ENCODE results near the gene GUCY1A2. TPM values are rescaled to one million over a fixed set of nuclear protein-coding genes. Genes with fewer than 3 reads are reported as not detected.

GUCY1A2 gene
- total and polyA plus RNA-seq, 11 donors: 0.93 to 14.1 (median 10.1) TPM

DNA sequence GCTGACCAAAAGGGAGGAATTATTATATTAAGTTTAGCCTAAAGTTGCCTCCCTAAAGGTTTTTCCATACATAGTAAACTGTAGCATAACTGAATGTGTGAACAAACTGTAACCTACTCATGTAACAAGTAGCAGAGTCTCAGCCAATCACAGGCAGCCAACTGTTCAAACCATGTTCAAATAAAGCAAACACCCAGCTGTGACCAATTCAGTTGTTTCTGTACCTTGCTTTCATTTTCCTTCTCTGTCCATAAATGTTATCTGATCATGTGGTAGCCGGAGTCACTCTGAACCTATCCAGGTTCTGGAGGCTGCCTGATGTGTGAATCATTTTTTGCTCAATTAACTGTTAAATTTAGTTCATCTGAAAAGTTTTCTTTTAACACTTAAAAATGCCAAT is 373.5 kb downstream of the GUCY1A2 start:
- WGBS, 4 donors: 80 to 91% (median 85%) methylated on average over 1 of the region's 1 CpG
- TF ChIP-seq, protein P1, sequence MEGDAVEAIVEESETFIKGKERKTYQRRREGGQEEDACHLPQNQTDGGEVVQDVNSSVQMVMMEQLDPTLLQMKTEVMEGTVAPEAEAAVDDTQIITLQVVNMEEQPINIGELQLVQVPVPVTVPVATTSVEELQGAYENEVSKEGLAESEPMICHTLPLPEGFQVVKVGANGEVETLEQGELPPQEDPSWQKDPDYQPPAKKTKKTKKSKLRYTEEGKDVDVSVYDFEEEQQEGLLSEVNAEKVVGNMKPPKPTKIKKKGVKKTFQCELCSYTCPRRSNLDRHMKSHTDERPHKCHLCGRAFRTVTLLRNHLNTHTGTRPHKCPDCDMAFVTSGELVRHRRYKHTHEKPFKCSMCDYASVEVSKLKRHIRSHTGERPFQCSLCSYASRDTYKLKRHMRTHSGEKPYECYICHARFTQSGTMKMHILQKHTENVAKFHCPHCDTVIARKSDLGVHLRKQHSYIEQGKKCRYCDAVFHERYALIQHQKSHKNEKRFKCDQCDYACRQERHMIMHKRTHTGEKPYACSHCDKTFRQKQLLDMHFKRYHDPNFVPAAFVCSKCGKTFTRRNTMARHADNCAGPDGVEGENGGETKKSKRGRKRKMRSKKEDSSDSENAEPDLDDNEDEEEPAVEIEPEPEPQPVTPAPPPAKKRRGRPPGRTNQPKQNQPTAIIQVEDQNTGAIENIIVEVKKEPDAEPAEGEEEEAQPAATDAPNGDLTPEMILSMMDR (IDR thresholded peaks at IDR 0.05): no peak
- no peak for TF ChIP-seq POLR2A (IDR thresholded peaks at IDR 0.05)
- Histone ChIP-seq H3K9me3 (peaks cover 0 to 19% (median 5%) of the 10 kb centered on the region in 12 donors), H3K4me3 (no peak overlapping the region), H3K27me3 (no peaks in the 10 kb centered on the region), H3K27ac (no peak overlapping the region), H3K4me1 (no peaks in the 10 kb centered on the region), H3K36me3 (no peaks in the 10 kb centered on the region)
- intact Hi-C loops (cut with DNase I): no loop called here
- DNase-seq (no peak), ATAC-seq (no peak)

DNA sequence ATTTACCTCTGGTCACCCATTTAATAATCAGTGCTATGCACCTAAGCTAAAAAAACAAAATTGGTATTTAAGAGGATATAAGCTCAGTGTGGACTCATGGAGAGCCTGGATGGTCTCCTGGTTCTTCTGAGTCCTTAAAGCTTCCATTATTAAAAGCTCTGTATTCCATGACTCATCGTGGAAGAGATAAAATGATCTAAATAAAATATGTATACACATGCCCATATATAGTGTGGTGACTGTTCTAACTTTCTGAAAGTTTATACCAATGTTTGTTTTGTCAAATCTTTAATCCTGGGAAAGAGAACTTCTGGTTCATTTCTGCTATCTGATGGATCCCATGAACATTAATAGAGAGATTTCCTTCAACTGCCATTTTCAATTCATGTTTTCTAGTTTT is 375.9 kb downstream of the GUCY1A2 start:
- ATAC-seq (no peak), DNase-seq (no peak)
- Histone ChIP-seq H3K4me3 (no peak overlapping the region), H3K4me1 (no peaks in the 10 kb centered on the region), H3K27ac (no peak overlapping the region), H3K9me3 (peaks cover 0 to 31% (median 5%) of the 10 kb centered on the region in 12 donors), H3K27me3 (no peaks in the 10 kb centered on the region), H3K36me3 (no peaks in the 10 kb centered on the region)
- WGBS, 4 donors: 55 to 91% (median 70%) methylated on average over 1 of the region's 1 CpG
- intact Hi-C loops (cut with DNase I): no loop called here
- TF ChIP-seq, protein P1 (IDR thresholded peaks at IDR 0.05): no peak
- TF ChIP-seq POLR2A (IDR thresholded peaks at IDR 0.05): no peak

DNA sequence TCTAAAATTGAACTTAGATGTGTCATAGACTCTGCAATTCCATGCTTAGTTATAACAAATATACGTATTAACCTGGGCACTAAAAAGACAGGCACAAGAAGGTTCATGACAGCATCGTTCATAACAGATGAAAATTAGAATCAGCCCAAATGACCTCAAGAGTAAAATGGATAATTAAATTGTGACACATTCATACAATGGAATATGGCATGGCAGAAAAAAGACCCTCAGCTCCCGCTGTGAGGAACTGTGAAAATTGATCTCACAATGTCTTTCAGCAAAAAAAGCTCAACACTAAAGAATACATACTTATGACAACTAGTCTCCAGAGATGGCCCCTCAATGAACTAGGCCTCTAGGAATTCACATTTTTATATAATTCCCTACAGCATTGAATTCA is 386.0 kb downstream of the GUCY1A2 start:
- H3K27ac ChIP-seq: no peak overlapping the region
- WGBS, 4 donors: 90 to 96% (median 94%) methylated on average over 3 of the region's 3 CpGs
- intact Hi-C loops (cut with DNase I): no loop called here
- H3K27me3 ChIP-seq: no peaks in the 10 kb centered on the region
- DNase-seq (no peak), ATAC-seq (no peak)
- TF ChIP-seq, protein P1 (IDR thresholded peaks at IDR 0.05): no peak
- TF ChIP-seq POLR2A (IDR thresholded peaks at IDR 0.05): no peak
- no peaks in the 10 kb centered on the region for H3K4me1 ChIP-seq
- peaks cover 0 to 6% (median 0%) of the 10 kb centered on the region in 12 donors for H3K9me3 ChIP-seq
- H3K4me3 ChIP-seq: no peak overlapping the region
- no peaks in the 10 kb centered on the region for H3K36me3 ChIP-seq

DNA sequence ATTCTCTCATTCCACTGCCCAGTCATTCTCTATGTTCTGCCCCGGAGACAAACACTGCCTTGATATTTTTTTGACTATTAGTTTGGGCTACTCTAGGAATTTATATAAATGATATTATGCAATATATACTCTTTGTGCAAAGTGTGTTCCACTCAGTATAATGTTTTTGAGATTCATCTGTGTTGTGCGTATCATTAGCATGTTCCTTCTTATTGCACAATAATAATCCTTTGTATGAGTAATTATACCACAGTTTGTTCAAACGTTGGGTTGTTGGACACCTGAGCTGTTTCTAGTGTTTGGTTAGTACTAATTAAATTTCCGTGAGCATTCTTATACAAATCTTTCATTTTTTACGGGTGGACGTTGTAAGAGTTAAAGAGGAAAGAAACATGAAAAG is 390.6 kb downstream of the GUCY1A2 start:
- ATAC-seq: no peak
- Histone ChIP-seq H3K27me3 (no peaks in the 10 kb centered on the region), H3K4me1 (no peaks in the 10 kb centered on the region), H3K27ac (no peak overlapping the region), H3K9me3 (peaks cover 0 to 6% (median 0%) of the 10 kb centered on the region in 12 donors), H3K36me3 (no peaks in the 10 kb centered on the region), H3K4me3 (no peak overlapping the region)
- WGBS, 4 donors: 86 to 94% (median 90%) methylated on average over 6 of the region's 6 CpGs
- no peak for DNase-seq
- intact Hi-C loops (cut with DNase I): no loop called here
- TF ChIP-seq, protein P1 (IDR thresholded peaks at IDR 0.05): no peak
- no peak for TF ChIP-seq POLR2A (IDR thresholded peaks at IDR 0.05)
